Measurements from ENCODE around the gene SF1. TPM values are rescaled to one million over a fixed set of nuclear protein-coding genes. Genes with fewer than 3 reads are reported as not detected.

Gene SF1
- total RNA-seq, 2 experiments from 2014 or later, result 519 to 524 TPM

GRCh38 chr11:64742889-64743590 lies 35.3 kb downstream of the SF1 start:
- peak overlapping the region; percentile 79 for H3K4me3 Mint-ChIP-seq
- ATAC-seq (ENCODE audit: low read depth) (peak; percentile 7), DNase-seq (peak; percentile 91)
- POLR2A ChIA-PET, result interaction anchor here (1.3 to 7.5 kb wide), 9 partner anchors 21 to 101 kb away, joined by 3 to 278 read pairs (median 12); partner anchors contain the start of genes CDC42BPG, MAP4K2, PYGM and SF1
- H3K27ac Mint-ChIP-seq, result no peak overlapping the region
- H3K9me3 Mint-ChIP-seq, result no peaks in the 10 kb centered on the region
- H3K27me3 Mint-ChIP-seq, result no peaks in the 10 kb centered on the region
- H3K4me1 Mint-ChIP-seq, result peaks cover 27% of the 10 kb centered on the region
- peaks cover 10% of the 10 kb centered on the region for H3K36me3 Mint-ChIP-seq

- peak; percentile 2 for ATAC-seq (ENCODE audit: low read depth)
- H3K27ac Mint-ChIP-seq, result no peak overlapping the region
- POLR2A ChIA-PET, result interaction anchor here (1.3 to 7.5 kb wide), 4 partner anchors 22 to 69 kb away, joined by 3 to 278 read pairs (median 9); partner anchors contain the start of gene PYGM
Observed at GRCh38 chr11:64742087-64742888, 36.1 kb downstream of the SF1 start.

DNA sequence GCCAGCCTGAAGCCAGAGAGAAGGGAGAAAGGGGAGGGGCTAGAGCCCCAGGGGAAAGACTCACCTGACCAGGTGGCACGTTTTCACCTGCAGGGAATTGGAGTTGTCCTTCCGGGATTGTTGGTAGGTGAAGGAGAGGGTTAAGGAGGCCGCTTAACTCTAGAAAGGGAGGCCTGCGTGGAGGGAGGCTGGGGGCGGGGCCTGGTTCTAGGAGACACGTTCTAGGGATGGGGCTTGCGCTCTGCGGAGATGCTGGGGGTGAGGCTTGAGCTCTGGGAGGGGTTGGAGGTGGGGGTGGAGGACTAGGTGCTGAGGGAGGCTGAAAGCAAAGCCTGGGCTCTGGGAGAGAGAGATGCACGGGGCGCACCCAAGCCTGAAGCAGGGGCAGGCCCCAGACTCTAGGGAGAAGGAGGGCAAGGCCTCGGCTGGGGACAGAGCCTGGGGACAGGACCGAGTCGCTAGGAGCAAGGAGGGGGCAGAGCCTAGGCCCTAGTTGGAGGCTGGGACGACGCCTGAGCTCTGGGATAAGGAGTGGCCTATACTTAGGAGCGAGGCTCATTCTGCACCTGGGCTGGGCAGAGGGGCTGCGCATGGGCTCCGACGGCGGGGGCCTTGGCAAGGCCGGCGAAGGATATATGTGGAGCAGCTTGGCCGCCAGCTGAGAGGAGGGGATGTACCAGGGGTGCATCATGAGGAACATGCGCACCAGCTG lies 36.8 kb downstream of the SF1 start:
- no peak for DNase-seq
- POLR2A ChIA-PET, result interaction anchor here (1.3 to 7.5 kb wide), 4 partner anchors 23 to 69 kb away, joined by 3 to 278 read pairs (median 9); partner anchors contain the start of gene PYGM
- H3K36me3 Mint-ChIP-seq, result peaks cover 9% of the 10 kb centered on the region
- no peaks in the 10 kb centered on the region for H3K27me3 Mint-ChIP-seq
- no peak for ATAC-seq (ENCODE audit: low read depth)
- H3K4me3 Mint-ChIP-seq, result peak overlapping the region; percentile 77
- H3K9me3 Mint-ChIP-seq, result no peaks in the 10 kb centered on the region
- H3K4me1 Mint-ChIP-seq, result peaks cover 22% of the 10 kb centered on the region
- no peak overlapping the region for H3K27ac Mint-ChIP-seq

More at GRCh38 chr11:64742087-64742888, 36.1 kb downstream of the SF1 start:
- Mint-ChIP-seq H3K4me1 (peaks cover 25% of the 10 kb centered on the region), H3K36me3 (peaks cover 9% of the 10 kb centered on the region), H3K27me3 (no peaks in the 10 kb centered on the region), H3K4me3 (peak overlapping the region; percentile 77), H3K9me3 (no peaks in the 10 kb centered on the region)
- DNase-seq, result no peak

GRCh38 chr11:64739871-64740270 lies 38.5 kb downstream of the SF1 start:
- no peaks in the 10 kb centered on the region for H3K27me3 Mint-ChIP-seq
- no peak for ATAC-seq (ENCODE audit: low read depth)
- H3K36me3 Mint-ChIP-seq, result peaks cover 15% of the 10 kb centered on the region
- H3K4me3 Mint-ChIP-seq, result no peak overlapping the region
- H3K9me3 Mint-ChIP-seq, result no peaks in the 10 kb centered on the region
- H3K4me1 Mint-ChIP-seq, result peaks cover 14% of the 10 kb centered on the region
- DNase-seq, result no peak
- H3K27ac Mint-ChIP-seq, result no peak overlapping the region
- POLR2A ChIA-PET, result interaction anchor here (0.6 kb wide), 1 partner anchor 482 kb away, joined by 3 read pairs; no protein-coding TSS in a partner anchor

DNA sequence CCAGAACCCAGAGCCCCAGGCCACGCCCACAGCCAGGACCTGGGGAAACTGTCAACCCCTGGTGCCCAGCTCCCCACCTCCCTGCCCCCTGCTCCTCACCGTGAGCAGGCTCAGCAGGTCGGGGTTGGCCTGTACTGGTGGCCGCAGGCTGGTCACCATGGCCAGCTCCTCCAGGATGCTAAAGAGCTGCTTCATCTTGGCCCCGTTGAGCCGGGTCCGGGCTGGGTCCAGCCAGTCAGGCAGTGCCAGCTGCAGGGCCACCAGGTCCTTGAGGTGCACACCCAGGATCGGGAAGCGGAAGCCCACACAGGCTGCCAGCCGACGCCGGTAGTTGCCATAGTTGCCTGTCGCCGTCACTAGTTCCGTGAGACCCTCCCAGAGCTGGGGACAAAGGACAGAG lies 41.7 kb downstream of the SF1 start:
- POLR2A ChIA-PET, result interaction anchor here (1.3 kb wide), 1 partner anchor 43 kb away, joined by 6 read pairs; no protein-coding TSS in a partner anchor
- Mint-ChIP-seq H3K27me3 (no peaks in the 10 kb centered on the region), H3K36me3 (peaks cover 22% of the 10 kb centered on the region), H3K9me3 (no peaks in the 10 kb centered on the region), H3K4me1 (peaks cover 10% of the 10 kb centered on the region), H3K27ac (no peak overlapping the region), H3K4me3 (no peak overlapping the region)
- DNase-seq (no peak), ATAC-seq (ENCODE audit: low read depth) (no peak)

- Mint-ChIP-seq H3K27ac (no peak overlapping the region), H3K4me3 (no peak overlapping the region), H3K9me3 (no peaks in the 10 kb centered on the region), H3K36me3 (peaks cover 25% of the 10 kb centered on the region), H3K27me3 (no peaks in the 10 kb centered on the region), H3K4me1 (peaks cover 8% of the 10 kb centered on the region)
- ATAC-seq (ENCODE audit: low read depth) (no peak), DNase-seq (no peak)
- POLR2A ChIA-PET, result interaction anchor here (0.6 to 1.3 kb wide), 3 partner anchors 8 to 43 kb away, joined by 4 to 11 read pairs (median 6); no protein-coding TSS in a partner anchor
Observed at GRCh38 chr11:64735725-64736259, 42.5 kb downstream of the SF1 start.

- H3K4me1 Mint-ChIP-seq, result peaks cover 5% of the 10 kb centered on the region
- POLR2A ChIA-PET, result interaction anchor here (0.8 to 1.3 kb wide), 2 partner anchors 29 to 44 kb away, joined by 4 to 6 read pairs; no protein-coding TSS in a partner anchor
- H3K4me3 Mint-ChIP-seq, result no peak overlapping the region
Observed at GRCh38 chr11:64734811-64735724, 43.3 kb downstream of the SF1 start.

GRCh38 chr11:64731601-64732000 lies 46.7 kb downstream of the SF1 start:
- Mint-ChIP-seq H3K4me1 (peaks cover 2% of the 10 kb centered on the region), H3K9me3 (no peaks in the 10 kb centered on the region), H3K36me3 (peaks cover 26% of the 10 kb centered on the region), H3K27me3 (no peaks in the 10 kb centered on the region), H3K27ac (no peak overlapping the region), H3K4me3 (no peak overlapping the region)
- POLR2A ChIA-PET, result no interaction called here
- no peak for ATAC-seq (ENCODE audit: low read depth)
- DNase-seq, result no peak

More at GRCh38 chr11:64734811-64735724, 43.3 kb downstream of the SF1 start:
- Mint-ChIP-seq H3K9me3 (no peaks in the 10 kb centered on the region), H3K36me3 (peaks cover 22% of the 10 kb centered on the region), H3K27me3 (no peaks in the 10 kb centered on the region), H3K27ac (no peak overlapping the region)
- DNase-seq (no peak), ATAC-seq (ENCODE audit: low read depth) (no peak)

- Mint-ChIP-seq H3K4me3 (no peak overlapping the region), H3K9me3 (no peaks in the 10 kb centered on the region), H3K27me3 (no peaks in the 10 kb centered on the region), H3K4me1 (peaks cover 7% of the 10 kb centered on the region), H3K27ac (no peak overlapping the region), H3K36me3 (peaks cover 21% of the 10 kb centered on the region)
- DNase-seq (peak; percentile 30), ATAC-seq (ENCODE audit: low read depth) (no peak)
- POLR2A ChIA-PET, result no interaction called here
Observed at GRCh38 chr11:64729851-64730382, 48.4 kb downstream of the SF1 start.

DNA sequence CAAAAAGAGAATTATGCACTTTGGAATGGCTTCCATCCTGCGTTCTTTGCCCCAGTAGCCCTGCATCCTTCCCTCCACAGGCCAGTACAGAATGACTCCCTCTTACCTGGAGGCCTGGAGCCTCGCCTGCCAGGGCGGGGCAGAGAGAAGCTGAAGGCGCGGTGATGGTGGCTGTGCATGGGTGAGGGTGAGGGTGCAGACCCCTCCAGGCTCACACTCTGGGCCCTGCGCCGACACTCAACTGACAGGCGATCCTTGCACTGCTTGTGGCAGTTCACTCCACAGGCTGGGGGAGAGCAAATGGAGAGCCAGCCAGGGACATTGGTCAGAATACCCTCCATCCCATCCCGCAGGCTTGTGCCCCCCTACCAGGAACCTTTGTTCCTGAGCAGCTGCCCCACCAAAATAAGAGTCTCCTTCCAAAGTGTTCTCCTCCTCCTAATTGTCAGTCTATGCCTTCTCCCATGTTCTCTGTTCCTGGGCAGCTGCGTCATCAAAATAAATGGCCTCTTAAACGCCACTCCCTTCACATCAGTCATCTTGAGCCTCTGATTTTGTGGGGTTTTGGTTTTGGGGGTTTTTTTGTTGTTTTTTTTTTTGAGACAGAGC lies 49.5 kb downstream of the SF1 start:
- no peak for ATAC-seq (ENCODE audit: low read depth)
- POLR2A ChIA-PET, result no interaction called here
- Mint-ChIP-seq H3K4me3 (no peak overlapping the region), H3K27ac (no peak overlapping the region), H3K4me1 (peaks cover 13% of the 10 kb centered on the region), H3K36me3 (peaks cover 21% of the 10 kb centered on the region), H3K27me3 (no peaks in the 10 kb centered on the region), H3K9me3 (no peaks in the 10 kb centered on the region)
- no peak for DNase-seq

DNA sequence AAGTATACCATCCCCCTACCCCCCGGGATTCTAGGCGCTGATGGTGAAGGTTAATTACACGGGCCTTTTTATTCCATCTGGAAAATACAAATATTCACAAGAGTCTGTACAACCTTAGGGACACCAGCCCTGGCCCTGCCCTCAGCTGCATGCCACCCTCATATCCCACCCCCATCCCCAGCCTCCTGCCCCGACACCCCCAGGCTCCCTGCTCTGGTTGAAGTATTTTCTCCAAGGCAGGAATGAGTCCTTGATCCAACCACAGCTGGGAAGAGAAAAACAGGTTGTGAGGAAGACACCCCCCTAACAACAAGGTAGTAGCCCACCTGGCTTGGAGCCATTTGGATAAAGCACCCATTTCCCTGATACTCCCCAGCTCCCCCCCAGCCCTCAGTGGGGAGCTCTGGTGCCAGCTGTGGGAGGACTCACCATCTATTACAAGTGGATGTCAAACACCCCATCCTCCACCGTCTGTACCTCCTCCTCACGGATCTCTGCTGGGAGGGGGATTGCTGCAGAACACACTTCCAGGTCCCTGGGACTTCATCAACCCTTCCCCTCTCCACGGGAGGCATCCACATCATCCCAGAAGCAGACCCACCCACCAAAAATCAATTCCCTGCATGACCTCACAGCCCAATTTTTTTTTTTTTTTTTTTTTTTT lies 51.3 kb downstream of the SF1 start:
- peaks cover 13% of the 10 kb centered on the region for H3K4me1 Mint-ChIP-seq
- no peak overlapping the region for H3K27ac Mint-ChIP-seq
- H3K36me3 Mint-ChIP-seq, result peaks cover 15% of the 10 kb centered on the region
- no peak for DNase-seq
- POLR2A ChIA-PET, result interaction anchor here (0.7 kb wide), 1 partner anchor 9 kb away, joined by 11 read pairs; no protein-coding TSS in a partner anchor
- no peak for ATAC-seq (ENCODE audit: low read depth)
- peaks cover 5% of the 10 kb centered on the region for H3K27me3 Mint-ChIP-seq
- H3K4me3 Mint-ChIP-seq, result no peak overlapping the region
- no peaks in the 10 kb centered on the region for H3K9me3 Mint-ChIP-seq

Measured in activated naive CD8-positive, alpha-beta T cell treated with anti-CD3 and anti-CD28 coated beads, Interleukin-2, amount 10 ng/mL, durations not matched to agents 7 days and 5 days (primary cell).